Spleen (tissue), 7 donors: ENCODE results near the gene PRKAG1.

Experiments
- POLR2AphosphoS5 ChIP-seq, 3 donors: sonication (generic); formaldehyde crosslinking; IDR thresholded peaks; one replicate each; pipeline ENCODE4 v1.5.1; 2017; ENCODE audit warnings: antibody characterized with exemption in 3 of 3
- TF ChIP-seq, protein P1 (sequence below), 11 experiments: fragments of 200-600 bp in 7 of 11; fragments of 450-650 bp in 4 of 11; sonication (generic) in 4 of 11; IDR thresholded peaks in 8 of 11; conservative IDR thresholded peaks in 3 of 11; 1 replicate in 7 of 11; 2 replicates in 4 of 11; pipeline versions ENCODE4 v1.4.0 to v1.8.0; 2016 to 2021; ENCODE audit warnings: antibody characterized with exemption in 11 of 11, inconsistent platforms in 4 of 11, mild to moderate bottlenecking in 1 of 11
- donor health status: DM: no; HTN: no; CAD: no; lungs with moderate emphysema.
- donor health status: DM: no; HTN: no; CAD: no.
- donor health status: DM: no; HTN: no; CAD: no.

DNA sequence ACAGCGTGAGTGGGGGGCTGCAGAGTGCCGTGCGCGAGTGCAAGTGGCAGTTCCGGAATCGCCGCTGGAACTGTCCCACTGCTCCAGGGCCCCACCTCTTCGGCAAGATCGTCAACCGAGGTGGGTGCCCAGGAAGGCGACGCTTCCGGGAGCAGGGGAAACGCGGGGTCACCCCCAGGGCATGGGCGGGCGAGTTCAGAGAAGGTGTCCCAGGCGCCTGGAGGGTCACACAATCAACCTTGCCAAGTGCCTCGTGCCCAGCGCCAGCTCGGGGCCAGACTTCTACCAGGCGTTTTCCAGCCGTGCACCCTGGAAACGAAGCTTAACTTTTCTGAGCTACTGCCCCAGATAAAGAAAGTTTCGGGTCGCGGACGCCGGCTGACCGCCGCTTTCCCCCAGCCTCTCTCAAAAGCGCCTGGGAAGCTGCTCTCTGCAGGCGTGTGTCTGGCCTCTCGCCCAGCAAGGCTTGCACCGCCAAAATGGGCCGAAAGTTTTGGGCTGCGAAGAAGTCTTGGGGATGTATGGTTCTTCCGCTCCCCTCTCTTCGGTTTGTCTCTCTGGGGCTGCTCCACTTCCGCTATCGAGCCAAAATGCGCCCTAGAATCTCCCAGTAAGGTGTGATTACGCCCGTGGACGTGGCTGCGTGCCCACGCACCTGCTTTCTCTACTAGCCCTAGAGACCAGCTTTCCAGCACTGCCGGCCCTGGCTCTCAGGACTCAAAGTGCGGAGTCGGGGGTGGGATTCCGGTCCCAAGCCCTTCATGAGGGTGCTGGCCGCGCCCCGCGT lies 38.8 kb downstream of the PRKAG1 start:
- TF ChIP-seq, protein P1, sequence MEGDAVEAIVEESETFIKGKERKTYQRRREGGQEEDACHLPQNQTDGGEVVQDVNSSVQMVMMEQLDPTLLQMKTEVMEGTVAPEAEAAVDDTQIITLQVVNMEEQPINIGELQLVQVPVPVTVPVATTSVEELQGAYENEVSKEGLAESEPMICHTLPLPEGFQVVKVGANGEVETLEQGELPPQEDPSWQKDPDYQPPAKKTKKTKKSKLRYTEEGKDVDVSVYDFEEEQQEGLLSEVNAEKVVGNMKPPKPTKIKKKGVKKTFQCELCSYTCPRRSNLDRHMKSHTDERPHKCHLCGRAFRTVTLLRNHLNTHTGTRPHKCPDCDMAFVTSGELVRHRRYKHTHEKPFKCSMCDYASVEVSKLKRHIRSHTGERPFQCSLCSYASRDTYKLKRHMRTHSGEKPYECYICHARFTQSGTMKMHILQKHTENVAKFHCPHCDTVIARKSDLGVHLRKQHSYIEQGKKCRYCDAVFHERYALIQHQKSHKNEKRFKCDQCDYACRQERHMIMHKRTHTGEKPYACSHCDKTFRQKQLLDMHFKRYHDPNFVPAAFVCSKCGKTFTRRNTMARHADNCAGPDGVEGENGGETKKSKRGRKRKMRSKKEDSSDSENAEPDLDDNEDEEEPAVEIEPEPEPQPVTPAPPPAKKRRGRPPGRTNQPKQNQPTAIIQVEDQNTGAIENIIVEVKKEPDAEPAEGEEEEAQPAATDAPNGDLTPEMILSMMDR (IDR thresholded peaks at IDR 0.05 in 8 of 11, conservative IDR thresholded peaks at IDR 0.05 in 3 of 11), result no peak
- TF ChIP-seq POLR2AphosphoS5 (IDR thresholded peaks at IDR 0.05), result peak in 2 of 3 donors; percentile 19 to 52
